Right atrium auricular region (tissue), 2 donors: ENCODE results near the gene ADCY2. TPM values are rescaled to one million over a fixed set of nuclear protein-coding genes. Genes with fewer than 3 reads are reported as not detected.

Experiments
- DNase-seq: peaks from one replicate; pipeline ENCODE4 v3.0.0-alpha.2; 2019; ENCODE audit warnings: low spot score
- H3K27ac ChIP-seq, 2 donors: fragments of 200-600 bp; sonication (generic); 1 replicate in 1 of 2; 2 replicates in 1 of 2; pipeline ENCODE4 v1.5.1; 2016 to 2019
- H3K27me3 ChIP-seq, 2 donors: fragments of 200-600 bp; sonication (generic); one replicate each; pipeline versions ENCODE4 v1.5.1 to v1.6.0; 2017 to 2019
- H3K36me3 ChIP-seq: fragments of 200-600 bp; sonication (generic); one replicate; pipeline ENCODE4 v1.5.1; 2016
- H3K4me1 ChIP-seq, 2 donors: fragments of 200-600 bp; sonication (generic); one replicate each; pipeline versions ENCODE4 v1.5.1 to v1.6.0; 2017 to 2019
- H3K4me3 ChIP-seq, 2 donors: fragments of 200-600 bp; sonication (generic); 1 replicate in 1 of 2; 2 replicates in 1 of 2; pipeline ENCODE4 v1.5.1; 2017 to 2019; ENCODE audit warnings: mild to moderate bottlenecking in 1 of 2, moderate library complexity in 1 of 2
- H3K9me3 ChIP-seq, 2 donors: fragments of 200-600 bp; sonication (generic); one replicate each; pipeline ENCODE4 v1.5.1; 2019
- total RNA-seq, 2 donors: library from RNA; depleted of rRNA; stranded (reverse); fragments of >200 nt; gene quantifications; one replicate each; pipeline ENCODE4 v1.1.0, GENCODE V29; 2016
- TF ChIP-seq, protein P1 (sequence below), 2 donors: fragments of 200-600 bp; sonication (generic); IDR thresholded peaks; one replicate each; pipeline ENCODE4 v1.5.1; 2019; ENCODE audit warnings: antibody characterized with exemption in 2 of 2

Gene ADCY2
- total RNA-seq, 2 donors from 2014 or later, result 3.3 TPM; not detected in 1

DNA sequence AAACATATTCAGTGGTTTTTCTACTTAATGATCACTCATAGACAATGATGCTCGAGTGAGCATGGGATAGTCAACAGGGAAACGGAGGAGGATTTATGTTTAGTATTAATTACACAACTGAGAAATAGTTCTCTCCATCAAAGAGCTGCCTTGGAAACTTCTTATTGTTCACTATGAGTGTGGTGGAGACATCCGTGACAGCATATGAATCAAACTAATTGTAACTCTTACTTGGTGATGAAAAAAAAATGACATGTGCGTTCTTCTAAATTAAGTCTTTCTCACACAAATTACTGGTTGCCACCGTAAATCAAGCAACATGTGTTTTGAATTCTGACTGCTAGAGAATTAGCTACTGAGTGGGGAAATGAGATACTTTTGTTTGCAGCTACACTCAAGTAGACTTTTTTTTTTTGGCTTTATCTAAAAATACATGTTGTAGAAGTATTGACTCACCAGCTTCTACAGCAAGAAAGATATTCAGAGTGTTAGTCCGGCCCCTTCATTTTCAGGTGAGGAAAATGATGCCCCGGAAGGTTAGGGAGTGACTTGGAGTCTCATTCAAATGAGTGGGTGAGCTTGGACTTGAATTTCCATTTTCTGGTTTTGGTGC is 275.5 kb downstream of the ADCY2 start:
- H3K36me3 ChIP-seq, result no peaks in the 10 kb centered on the region
- TF ChIP-seq, protein P1, sequence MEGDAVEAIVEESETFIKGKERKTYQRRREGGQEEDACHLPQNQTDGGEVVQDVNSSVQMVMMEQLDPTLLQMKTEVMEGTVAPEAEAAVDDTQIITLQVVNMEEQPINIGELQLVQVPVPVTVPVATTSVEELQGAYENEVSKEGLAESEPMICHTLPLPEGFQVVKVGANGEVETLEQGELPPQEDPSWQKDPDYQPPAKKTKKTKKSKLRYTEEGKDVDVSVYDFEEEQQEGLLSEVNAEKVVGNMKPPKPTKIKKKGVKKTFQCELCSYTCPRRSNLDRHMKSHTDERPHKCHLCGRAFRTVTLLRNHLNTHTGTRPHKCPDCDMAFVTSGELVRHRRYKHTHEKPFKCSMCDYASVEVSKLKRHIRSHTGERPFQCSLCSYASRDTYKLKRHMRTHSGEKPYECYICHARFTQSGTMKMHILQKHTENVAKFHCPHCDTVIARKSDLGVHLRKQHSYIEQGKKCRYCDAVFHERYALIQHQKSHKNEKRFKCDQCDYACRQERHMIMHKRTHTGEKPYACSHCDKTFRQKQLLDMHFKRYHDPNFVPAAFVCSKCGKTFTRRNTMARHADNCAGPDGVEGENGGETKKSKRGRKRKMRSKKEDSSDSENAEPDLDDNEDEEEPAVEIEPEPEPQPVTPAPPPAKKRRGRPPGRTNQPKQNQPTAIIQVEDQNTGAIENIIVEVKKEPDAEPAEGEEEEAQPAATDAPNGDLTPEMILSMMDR (IDR thresholded peaks at IDR 0.05), result no peak
- H3K9me3 ChIP-seq, result no peaks in the 10 kb centered on the region
- H3K27ac ChIP-seq, result no peak overlapping the region
- H3K4me1 ChIP-seq, result no peaks in the 10 kb centered on the region
- no peak overlapping the region for H3K4me3 ChIP-seq
- DNase-seq, result no peak
- H3K27me3 ChIP-seq, result no peaks in the 10 kb centered on the region

DNA sequence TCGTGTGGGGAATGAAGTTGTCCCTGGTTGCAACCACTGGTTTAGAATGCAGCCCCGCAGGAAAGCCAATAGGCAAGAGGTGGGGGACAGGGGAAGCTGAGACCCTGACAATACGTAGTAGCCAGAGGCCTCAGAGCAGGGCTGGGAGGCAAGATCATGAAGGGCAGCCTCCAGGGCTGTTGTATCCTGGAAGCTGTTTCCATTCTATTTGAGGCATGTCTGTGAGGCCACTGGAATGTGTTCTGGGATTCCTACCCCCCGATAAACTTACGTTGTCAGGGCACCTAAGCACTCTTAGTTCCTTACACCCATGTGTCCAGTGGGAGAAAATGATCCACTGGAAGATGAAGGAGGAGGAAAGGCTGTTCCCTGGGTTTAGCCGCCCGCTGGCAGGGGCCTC is 277.7 kb downstream of the ADCY2 start:
- TF ChIP-seq, protein P1 (IDR thresholded peaks at IDR 0.05), result no peak
- Histone ChIP-seq H3K9me3 (no peaks in the 10 kb centered on the region), H3K4me1 (no peaks in the 10 kb centered on the region), H3K36me3 (no peaks in the 10 kb centered on the region), H3K27me3 (no peaks in the 10 kb centered on the region), H3K27ac (no peak overlapping the region), H3K4me3 (no peak overlapping the region)
- no peak for DNase-seq

DNA sequence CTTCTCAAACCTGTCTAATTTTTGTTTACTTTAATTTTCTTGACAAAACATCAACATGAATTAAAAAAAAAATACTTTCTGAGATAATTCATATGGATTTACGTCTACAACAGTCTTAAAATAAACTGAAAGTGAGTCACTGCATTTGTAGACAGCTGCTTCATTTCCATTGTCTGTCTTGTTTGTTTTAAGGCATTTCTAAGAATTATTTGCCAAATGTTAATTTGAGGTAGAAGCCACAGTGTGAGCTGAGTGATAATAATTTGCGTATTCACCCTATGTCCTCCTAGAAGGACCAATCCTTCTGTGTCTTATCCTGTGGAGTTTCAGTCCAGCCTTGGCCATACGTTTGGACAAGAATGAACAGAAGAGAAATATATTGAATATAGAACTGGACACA is 280.5 kb downstream of the ADCY2 start:
- Histone ChIP-seq H3K36me3 (no peaks in the 10 kb centered on the region), H3K4me3 (no peak overlapping the region), H3K27me3 (no peaks in the 10 kb centered on the region), H3K4me1 (no peaks in the 10 kb centered on the region), H3K27ac (no peak overlapping the region), H3K9me3 (no peaks in the 10 kb centered on the region)
- DNase-seq, result no peak
- TF ChIP-seq, protein P1 (IDR thresholded peaks at IDR 0.05), result no peak

DNA sequence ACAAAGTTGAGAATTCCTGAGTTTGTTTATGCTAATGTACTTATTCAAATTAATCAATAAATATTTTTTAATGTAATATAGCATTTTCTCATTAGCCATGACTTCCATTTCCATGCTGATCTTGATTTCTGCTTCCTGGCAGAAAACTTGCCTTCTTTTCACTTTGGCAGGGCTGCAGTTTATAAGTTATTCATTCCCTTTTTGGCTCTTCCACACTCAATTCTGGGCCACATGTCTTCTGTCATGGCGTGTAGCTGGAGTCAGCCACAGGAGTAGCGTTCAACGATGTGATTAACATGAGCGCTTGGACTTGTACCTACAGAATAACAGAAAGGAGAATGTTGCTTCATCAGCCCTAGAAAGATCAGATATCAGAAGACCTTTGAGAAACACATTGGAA is 282.1 kb downstream of the ADCY2 start:
- no peaks in the 10 kb centered on the region for H3K27me3 ChIP-seq
- no peak overlapping the region for H3K27ac ChIP-seq
- H3K9me3 ChIP-seq, result no peaks in the 10 kb centered on the region
- no peaks in the 10 kb centered on the region for H3K36me3 ChIP-seq
- TF ChIP-seq, protein P1 (IDR thresholded peaks at IDR 0.05), result no peak
- no peaks in the 10 kb centered on the region for H3K4me1 ChIP-seq
- DNase-seq, result no peak
- H3K4me3 ChIP-seq, result no peak overlapping the region

DNA sequence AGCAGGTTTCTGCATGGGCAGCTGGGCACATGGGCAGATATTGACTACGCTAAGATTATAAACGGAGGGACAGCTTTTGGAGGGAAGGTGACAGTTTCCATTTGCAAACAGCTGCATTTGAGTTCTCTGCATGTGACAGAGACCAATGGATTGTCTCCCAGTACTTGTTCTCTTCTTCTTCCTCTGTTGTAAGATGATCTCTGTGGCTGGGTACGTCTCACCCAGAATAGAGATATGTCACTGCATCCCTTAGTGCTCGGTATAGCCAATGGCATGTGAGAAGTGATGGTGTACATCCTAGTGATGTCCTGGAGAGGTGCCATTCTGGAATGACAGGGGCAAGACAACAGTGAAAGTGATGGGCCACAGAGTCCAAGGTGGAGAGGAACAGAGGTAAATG is 283.7 kb downstream of the ADCY2 start:
- no peaks in the 10 kb centered on the region for H3K36me3 ChIP-seq
- no peaks in the 10 kb centered on the region for H3K9me3 ChIP-seq
- TF ChIP-seq, protein P1 (IDR thresholded peaks at IDR 0.05), result no peak
- H3K27ac ChIP-seq, result no peak overlapping the region
- no peak for DNase-seq
- no peaks in the 10 kb centered on the region for H3K27me3 ChIP-seq
- no peaks in the 10 kb centered on the region for H3K4me1 ChIP-seq
- H3K4me3 ChIP-seq, result no peak overlapping the region

DNA sequence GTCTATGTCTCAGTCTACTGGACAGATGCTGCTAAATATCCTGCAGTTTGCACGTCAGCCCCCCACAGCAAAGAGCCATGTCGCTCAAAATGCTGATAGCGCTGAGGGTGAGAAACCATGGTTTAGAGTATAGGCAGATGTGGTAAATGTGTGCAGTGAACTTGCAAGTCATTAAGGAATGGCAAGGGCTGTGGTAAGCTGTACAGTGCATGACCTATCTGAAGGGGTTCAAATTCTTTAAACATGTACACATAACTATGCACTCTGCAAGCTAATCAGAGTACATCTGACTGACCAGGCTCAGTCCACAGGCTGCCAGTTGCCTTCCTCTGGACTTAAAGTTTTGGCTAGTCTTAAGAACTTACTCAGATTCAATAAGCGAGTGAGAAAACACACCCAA is 284.3 kb downstream of the ADCY2 start:
- DNase-seq, result no peak
- H3K27ac ChIP-seq, result no peak overlapping the region
- no peaks in the 10 kb centered on the region for H3K4me1 ChIP-seq
- no peaks in the 10 kb centered on the region for H3K9me3 ChIP-seq
- TF ChIP-seq, protein P1 (IDR thresholded peaks at IDR 0.05), result no peak
- no peaks in the 10 kb centered on the region for H3K36me3 ChIP-seq
- H3K4me3 ChIP-seq, result no peak overlapping the region
- no peaks in the 10 kb centered on the region for H3K27me3 ChIP-seq
